ENCODE data around the gene AP2A2.

AP2A2 gene

GRCh38 chr11:926341-926916 lies 759 bp downstream of the AP2A2 start:
- DNase-seq = peak; percentile 65

DNA sequence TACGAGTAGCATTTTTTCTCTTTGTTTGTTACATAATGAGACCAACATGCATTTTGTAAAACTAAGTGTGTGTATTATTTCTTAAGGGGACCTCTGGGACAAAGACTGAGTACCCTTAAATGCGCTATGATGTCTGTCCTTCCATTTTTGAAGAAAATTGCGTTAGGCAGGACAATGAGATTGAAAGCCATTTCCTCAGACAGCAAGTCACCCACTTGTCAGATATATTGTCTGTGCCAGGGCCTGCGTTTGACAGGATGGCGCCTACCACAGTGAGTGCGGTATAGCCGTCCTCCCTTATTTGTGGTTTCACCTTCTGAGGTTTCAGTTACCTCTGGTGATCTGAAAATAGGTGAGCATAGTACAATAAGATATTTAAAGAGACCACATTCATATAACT lies 2.2 kb downstream of the AP2A2 start:
- no peak for DNase-seq

DNA sequence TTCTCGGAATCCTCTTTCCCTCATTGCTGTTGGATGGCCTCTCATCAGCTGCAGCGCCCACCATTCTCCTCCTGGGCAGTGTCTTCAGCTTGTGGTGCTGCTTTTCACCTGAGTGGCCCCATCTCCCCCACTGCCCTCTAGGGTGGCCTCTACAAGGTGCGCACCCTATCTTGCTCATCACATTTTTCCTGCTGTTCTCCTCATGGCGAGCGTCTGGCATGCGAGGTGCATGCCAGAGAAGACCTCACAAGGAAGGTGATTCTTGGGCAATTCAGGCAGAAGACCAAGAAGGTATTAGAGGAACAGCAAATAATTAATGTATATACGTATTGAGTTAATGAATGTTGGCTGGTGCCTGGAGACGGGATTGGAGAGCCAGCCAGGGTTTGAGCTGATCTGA lies 3.1 kb downstream of the AP2A2 start:
- DNase-seq = no peak

DNA sequence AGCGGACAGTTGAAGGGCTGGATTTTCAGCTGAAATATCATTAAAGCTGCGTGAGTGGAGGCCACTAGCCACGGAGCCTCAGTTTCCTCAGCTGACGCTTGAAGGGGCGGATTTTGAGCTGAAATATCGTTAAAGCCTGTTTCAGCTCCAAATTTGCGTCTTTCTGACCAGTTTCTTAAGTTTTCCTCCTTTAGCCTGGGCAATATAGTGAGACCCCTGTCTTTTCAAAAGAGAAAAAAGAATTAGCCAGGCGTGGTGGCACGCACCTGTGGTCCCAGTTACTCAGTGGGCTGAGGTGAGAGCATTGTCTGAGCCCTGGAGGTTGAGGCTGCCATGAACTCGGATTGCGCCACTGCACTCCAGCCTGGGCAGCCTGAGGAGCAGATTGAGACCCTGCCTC lies 3.7 kb downstream of the AP2A2 start:
- no peak for DNase-seq

- no peak for DNase-seq
Measured at GRCh38 chr11:931385-931784, 5.7 kb downstream of the AP2A2 start.

DNA sequence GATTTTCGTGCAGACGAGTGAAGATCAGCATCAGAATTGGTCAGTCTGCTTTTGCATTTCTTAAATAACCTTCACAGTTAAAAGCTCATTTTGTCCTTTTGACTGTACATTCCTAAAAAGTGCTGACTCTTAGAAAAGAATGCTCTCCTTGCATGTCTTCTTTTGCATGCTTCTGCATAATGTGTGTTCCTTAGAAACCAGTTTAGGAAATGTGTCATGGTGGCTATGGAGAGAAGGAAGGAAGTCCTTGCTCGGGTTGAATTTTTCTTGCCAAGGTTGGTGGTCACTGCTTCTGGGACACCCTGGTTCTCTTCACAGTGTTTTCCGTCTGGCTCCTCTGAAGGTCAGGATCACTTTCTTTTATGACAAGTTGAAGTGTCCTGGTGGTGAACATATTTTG lies 6.8 kb downstream of the AP2A2 start:
- no peak for DNase-seq

GRCh38 chr11:933142-933851 lies 7.6 kb downstream of the AP2A2 start:
- no peak for DNase-seq

DNA sequence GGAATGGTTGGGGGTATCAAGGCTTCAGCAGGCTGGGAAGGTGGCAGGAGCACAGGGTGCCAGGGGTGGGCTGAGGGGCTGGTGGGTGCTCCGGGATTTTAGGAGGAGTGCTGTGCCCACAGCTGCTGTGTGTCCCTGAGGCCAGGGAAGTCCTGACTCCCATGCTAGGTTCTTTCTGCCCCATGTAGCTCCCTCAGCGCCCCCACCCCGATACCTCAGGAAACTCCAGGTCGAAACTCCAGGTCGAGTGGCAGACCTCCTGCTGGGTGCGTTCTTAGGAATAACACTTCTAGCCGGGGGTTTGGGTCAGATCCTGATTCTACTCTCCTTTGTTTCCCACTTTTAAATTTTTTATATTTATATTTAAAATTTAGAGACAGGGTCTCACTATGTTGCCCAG lies 8.3 kb downstream of the AP2A2 start:
- DNase-seq = no peak

GRCh38 chr11:934527-934926 lies 8.9 kb downstream of the AP2A2 start:
- no peak for DNase-seq

DNA sequence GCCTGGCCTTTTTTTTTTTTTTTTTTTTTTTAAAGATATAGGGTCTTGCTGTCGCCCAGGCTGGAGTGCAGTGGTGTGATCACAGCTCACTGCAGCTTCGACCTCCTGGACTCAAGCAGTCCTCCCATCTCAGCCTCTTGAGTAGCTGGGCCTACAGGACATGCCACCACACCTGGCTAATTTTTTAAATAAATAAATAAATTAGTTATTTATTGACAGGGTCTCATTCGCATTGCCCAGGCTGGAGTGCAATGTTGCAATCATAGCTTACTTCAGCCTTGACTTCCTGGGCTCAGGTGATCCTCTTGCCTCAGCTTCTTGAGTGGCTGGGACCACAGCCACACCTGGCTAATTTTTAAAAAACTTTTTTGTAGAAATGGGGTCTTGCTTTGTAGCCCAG lies 10.5 kb downstream of the AP2A2 start:
- no peak for DNase-seq

- no peak for DNase-seq
Measured at GRCh38 chr11:937841-938261, 12.2 kb downstream of the AP2A2 start.

DNA sequence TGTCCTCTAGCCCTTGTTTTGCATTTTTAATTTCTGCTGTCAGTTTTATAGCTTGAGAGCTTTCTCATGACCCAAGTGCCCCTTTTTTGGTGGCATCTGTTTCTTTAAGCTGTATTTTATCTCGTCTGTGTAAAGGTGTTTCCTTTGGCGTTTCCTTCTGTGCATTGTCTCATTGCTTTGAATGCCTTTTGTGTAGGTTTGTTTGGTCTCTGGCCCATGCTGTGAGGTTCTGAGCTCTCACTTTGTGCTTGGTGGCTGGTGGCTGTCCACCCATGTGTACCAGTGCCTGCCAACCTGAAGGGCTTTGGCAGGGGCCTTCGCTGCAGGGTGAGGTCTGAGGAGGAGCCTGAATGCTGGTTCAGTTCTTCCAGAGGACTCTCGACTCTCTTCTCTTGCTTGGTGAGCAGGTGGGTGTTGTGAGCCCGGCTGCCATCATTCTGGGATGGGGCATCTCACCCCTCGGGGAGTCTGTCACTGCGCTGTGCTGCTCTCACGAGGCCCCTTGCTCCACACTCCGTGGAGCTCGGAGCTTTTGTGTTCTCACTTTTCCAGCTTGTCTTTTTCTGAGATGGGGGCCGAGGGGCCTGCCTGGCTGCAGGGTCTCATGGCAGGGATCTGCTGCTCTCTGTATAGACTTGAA lies 14.9 kb downstream of the AP2A2 start:
- peak; percentile 74 for DNase-seq

GRCh38 chr11:942823-943222 lies 17.2 kb downstream of the AP2A2 start:
- no peak for DNase-seq

GRCh38 chr11:944711-945470 lies 19.2 kb downstream of the AP2A2 start:
- no peak for DNase-seq

DNA sequence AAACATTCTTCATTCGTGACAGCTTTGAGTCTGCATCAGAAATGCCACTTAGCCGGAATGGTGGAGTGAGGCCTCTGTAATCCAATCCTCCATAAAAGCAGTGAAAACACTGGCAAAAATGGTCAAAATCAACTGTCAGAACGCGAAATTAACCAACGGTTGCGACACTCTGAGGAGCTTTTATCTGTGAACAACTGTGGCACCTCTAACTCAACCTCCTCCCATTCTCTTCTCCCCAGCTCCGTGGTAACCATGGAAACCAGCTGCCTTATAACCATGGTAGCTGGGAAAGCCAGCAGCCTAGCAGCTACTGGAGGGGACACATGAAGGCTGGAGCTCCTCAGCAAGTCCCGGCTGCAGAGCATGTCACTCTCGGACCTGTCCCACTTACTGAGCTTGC lies 20.3 kb downstream of the AP2A2 start:
- DNase-seq = peak; percentile 38

DNA sequence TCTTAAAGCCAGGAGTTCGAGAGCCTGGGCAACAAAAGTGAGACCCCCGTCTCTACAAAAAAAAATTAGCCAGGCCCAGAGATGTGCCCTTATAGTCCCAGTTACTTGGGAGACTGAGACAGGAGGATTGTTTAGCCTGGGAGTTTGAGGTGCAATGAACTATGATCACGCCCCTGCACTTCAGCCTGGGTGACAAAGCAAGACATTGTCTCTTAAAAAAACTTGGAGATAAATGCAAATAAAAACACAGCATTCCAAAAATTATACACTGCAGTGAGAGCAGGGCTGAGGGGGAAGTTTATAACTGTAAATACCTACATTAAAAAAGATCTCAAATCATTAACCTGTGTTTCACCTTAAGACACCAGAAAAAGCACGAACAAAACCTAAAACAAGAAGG lies 22.1 kb downstream of the AP2A2 start:
- DNase-seq = no peak

DNA sequence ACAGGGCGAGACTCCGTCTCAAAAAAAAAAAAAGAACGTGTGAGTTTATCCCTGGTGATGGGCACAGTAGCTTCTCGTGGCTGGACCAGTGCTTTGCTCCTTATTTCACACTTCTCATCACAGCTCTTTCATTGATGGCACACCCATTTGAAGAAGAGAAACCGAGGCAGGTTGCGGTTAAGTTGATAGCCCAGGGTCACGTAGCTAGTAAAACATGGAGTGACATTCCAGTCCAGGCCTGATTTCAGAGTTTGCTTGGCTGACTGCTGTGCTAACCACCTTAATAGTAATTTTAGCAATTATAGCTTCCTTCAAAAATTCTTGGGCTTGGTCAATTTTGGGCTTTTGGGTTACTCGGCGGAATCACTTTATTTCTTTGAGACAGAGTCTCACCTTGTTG lies 25.8 kb downstream of the AP2A2 start:
- DNase-seq = no peak

- no peak for DNase-seq
Measured at GRCh38 chr11:952406-953385, 27.0 kb downstream of the AP2A2 start.

DNA sequence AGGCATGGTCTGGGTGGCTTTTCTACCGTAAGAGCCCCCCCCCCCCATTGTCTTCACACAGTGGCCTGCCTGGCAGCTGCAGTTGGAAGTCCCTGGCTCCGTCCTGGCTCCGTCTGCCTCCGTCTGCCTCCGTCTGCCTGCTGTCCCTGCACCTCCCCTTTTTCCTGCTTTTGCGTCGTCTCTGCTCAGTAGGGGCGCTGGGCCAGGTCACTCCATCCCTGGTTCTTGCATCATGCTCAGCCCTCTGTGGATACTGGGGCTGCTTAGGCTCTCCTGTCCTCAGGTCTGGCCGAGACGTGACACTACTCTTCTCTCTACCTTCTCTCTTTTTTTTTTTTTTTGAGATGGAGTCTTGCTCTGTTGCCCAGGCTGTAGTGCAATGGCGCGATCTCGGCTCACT lies 27.8 kb downstream of the AP2A2 start:
- no peak for DNase-seq

- DNase-seq = no peak
Measured at GRCh38 chr11:954392-955153, 28.9 kb downstream of the AP2A2 start.

- peak; percentile 68 for DNase-seq
Measured at GRCh38 chr11:955154-956063, 29.7 kb downstream of the AP2A2 start.

Measured in NCI-H69 (cell line).